D721Med (cell line): ENCODE measurements around the gene GH2.

Experiments used
- DNase-seq: peaks from one replicate; pipeline ENCODE4 v3.0.0; 2011; ENCODE audit warnings: low spot score; ENCODE audit not compliant: insufficient read length
- FAIRE-seq: peaks from 2 replicates; lab custom pipeline; 2011; peaks lifted over from hg19 to GRCh38; lab: Jason Lieb, UNC
- TF ChIP-seq, protein P1 (sequence below): IDR thresholded peaks from 2 replicates; pipeline ENCODE4 v1.5.1; 2012; ENCODE audit warnings: mild to moderate bottlenecking, control low read depth; ENCODE audit not compliant: insufficient read depth; ENCODE audit errors: missing control alignments

The GH2 gene

DNA sequence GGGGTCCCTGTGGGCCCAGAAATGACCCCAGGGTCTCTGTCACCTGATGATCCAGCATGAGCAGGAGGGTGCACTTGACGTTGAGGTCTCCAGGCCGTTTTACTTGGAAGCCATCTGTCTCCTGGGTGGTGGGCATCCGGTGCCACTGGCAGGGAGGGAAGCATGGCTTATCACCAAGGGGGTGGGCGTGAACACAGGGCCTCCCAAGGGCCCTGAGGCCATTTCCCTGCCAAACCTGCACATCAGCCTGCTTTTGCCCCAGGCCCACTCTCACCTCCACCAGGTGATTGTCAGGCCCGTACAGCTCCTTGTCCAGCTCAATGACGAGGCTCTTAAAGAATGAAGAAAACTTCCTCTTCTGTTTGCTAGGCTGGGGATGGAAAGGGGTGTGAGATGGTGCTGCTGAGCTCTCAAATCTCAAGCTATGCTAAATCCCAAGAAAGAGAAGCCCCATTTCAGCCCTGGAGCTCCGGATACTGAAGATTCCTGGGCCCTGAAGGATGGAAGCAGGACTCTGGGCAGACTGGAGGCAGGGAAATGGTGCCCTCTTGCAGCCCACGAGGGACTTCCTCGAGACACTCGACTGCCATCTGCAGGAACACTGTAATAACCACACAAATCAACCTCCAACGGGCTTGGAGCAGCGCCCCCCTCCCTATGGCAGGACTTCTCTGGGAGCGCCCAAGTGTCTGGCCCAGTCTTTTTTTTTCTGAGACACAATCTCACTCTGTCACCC lies 47.1 kb downstream of the GH2 start:
- FAIRE-seq (no peak), DNase-seq (no peak)
- TF ChIP-seq, protein P1, sequence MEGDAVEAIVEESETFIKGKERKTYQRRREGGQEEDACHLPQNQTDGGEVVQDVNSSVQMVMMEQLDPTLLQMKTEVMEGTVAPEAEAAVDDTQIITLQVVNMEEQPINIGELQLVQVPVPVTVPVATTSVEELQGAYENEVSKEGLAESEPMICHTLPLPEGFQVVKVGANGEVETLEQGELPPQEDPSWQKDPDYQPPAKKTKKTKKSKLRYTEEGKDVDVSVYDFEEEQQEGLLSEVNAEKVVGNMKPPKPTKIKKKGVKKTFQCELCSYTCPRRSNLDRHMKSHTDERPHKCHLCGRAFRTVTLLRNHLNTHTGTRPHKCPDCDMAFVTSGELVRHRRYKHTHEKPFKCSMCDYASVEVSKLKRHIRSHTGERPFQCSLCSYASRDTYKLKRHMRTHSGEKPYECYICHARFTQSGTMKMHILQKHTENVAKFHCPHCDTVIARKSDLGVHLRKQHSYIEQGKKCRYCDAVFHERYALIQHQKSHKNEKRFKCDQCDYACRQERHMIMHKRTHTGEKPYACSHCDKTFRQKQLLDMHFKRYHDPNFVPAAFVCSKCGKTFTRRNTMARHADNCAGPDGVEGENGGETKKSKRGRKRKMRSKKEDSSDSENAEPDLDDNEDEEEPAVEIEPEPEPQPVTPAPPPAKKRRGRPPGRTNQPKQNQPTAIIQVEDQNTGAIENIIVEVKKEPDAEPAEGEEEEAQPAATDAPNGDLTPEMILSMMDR, result peak; percentile 87

DNA sequence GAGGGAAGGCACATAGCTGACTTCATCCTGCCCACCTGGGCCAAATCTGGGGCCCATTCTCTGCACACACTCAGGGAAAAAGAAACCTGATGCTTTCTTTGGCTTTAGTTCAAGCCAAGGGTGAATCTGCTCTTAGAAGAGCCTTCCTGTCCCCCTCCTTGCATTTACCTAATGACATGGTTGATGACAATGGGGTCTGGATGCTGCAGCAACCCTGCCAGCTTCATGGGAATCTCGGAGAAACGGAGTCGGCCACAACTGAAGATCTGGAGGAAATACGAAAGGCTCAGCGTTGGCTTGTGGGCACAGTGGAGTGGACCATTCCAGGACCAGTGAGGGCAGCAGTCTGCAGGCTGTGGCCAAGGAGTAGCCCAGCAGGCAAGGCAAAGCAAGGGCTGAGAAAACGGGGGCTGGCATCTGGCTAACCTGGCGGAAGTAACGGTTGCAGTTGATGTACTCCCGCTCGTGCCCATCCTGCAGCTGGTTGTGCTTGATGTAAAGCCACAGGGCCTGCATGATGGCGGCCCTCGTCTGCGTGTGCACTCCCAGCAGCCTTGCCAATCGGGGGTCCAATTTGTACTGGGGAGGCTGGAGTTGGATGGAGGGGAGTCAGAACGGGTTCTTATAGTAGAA lies 47.9 kb downstream of the GH2 start:
- TF ChIP-seq, protein P1, result no peak
- no peak for FAIRE-seq
- DNase-seq, result no peak

DNA sequence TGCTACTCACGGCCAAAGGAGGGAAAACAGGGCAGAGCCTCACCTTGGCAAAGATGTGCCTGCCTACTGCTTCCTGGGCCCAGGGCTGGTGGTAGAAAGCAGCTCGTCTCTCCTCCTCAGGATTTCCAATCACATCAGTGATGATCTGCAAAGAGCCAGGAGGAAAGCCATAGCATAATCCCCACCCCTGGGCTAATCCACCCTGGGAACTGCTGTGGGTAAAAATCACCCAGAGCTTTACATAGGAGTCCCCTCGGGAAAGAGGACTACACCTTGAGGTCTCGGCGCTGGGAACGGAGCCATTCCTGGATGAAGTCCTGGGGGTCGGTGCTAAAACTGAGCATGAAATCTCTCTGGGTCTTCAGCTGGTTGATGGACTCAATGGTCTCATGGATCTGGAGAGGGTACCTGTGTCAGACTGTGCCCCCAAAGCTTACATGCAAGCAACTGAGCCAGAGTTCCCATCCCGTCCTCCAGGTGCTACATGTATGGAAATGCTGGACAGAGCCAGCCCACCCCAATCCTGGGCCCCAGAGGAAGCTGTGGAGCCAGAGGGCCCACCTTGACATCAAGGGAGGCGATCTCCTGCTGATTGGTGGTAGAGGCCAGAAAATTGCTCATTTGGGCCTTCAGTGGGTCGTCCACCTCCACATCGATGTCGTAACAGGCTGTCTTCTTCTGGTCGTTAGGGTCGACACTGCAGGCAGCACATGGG lies 48.6 kb downstream of the GH2 start:
- TF ChIP-seq, protein P1, result no peak
- DNase-seq, result peak; percentile 90
- FAIRE-seq, result no peak

DNA sequence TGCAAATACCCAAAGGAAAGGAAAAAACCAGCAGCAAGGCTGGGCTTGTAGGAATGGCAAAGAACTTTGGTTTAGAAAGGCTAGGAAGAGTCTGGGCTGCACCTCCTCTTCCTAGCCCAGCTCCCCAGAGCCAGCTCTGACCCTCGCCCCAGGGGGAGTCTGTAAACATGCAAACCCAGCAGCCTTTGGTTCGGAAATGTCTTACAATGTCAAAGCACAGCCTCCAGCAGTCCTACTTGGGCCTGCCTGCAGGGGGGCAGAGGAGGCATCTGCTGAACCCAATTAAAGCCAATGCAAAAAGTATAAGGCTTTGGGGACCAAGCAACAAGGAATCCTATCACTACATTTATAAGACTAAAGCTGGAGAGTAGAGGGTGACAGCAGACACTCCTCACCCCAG lies 49.3 kb downstream of the GH2 start:
- FAIRE-seq (no peak), DNase-seq (no peak)
- TF ChIP-seq, protein P1, result no peak

DNA sequence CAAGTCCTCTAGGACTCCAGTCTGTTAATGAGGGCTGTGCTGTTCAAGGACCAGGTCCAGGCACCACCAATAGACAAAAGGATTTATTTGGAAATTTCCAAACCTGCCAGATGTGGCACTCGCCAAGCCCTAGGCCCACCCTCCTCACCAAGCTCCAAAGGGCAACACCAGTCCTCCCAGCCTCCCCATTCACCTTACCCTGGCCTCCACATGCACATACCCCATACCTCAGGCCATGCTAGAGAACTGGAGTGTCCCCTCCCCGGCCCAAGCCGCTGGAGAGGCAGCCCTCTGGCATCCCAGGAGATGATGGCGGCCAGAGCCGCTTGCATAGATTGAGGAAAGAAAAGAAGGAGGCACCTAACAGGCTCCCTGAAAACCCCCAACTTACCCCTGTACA lies 49.7 kb downstream of the GH2 start:
- TF ChIP-seq, protein P1, result no peak
- no peak for FAIRE-seq
- DNase-seq, result no peak

DNA sequence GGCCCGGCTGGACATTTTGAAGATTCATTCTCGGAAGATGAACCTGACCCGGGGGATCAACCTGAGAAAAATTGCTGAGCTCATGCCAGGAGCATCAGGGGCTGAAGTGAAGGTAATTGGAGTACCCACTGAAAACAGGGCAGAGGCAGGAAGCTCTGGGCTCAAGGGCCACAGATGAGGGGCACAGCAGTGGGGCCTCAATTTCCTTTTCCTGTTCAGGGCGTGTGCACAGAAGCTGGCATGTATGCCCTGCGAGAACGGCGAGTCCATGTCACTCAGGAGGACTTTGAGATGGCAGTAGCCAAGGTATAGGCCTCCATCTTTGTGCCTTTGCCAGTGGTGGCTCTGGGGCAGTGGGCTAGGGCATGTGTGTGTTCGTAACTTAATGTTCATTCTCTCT lies 50.2 kb downstream of the GH2 start:
- FAIRE-seq (no peak), DNase-seq (no peak)
- TF ChIP-seq, protein P1, result no peak
